ENCODE data around the gene SDHC.
"Not testable (repeated sequence)": the region's sequence is repeated elsewhere in the genome, so short reads cannot be mapped to it uniquely, and the experiment has no call there.

SDHC gene

DNA sequence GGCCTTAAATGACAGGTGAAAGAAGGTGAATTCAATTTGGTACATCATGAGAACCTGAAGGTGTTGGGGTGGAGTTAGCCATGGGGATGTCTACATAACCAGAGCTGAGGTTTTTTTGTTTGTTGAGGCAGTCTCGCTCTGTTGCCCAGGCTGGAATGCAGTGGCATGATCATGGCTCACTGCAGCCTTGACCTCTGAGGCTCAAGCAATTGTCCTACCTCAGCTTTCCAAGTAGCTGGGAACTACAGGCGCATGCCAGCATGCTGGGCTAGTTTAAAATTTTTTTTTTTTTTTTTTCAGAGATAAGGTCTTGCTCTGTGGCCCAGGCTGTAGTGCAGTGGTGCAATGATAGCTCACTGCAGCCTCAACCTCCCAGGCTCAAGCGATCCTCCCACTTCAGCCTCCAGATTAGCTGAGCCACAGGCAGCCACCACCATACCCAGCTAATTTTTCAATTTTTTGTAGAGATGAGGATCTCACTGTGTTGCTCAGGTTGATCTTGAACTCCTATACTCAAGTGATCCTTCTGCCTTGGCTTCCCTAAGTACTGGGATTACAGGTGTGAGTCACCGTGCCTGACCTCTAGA is 2.5 kb upstream of the SDHC start:
- no peak for DNase-seq (ENCODE audit: low spot score)

DNA sequence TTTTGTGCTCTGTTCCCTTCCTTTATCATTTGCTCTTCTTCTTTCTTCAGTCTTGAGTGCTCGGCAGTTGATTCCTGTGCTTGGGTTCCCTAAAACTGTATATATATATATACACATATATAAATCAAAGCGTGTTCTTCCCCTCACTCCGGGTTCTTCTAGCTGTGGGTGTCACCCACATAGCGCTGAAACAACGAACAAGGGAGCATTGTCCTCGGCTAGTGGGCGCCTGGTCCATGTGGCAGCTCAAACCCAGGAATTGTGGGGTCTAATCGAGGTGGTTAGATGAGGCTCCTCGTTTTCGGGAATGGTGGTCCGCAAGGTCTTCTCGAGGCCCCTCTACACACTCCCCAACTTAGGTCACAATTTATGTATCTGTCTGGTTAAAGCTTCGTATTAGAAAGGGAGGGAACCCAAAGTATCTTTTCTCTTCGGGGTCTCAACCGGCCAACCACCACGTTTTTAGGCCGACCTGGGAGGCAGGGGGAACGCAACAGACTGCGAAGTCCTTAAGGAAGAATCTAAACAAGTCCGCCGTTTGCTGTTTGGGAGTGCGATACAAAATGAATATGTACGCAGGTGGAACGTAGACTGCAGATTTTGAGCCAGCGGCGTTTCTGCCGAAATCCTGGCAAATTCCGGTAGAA is 504 bp upstream of the SDHC start:
- peak; percentile 28 for DNase-seq (ENCODE audit: low spot score)

DNA sequence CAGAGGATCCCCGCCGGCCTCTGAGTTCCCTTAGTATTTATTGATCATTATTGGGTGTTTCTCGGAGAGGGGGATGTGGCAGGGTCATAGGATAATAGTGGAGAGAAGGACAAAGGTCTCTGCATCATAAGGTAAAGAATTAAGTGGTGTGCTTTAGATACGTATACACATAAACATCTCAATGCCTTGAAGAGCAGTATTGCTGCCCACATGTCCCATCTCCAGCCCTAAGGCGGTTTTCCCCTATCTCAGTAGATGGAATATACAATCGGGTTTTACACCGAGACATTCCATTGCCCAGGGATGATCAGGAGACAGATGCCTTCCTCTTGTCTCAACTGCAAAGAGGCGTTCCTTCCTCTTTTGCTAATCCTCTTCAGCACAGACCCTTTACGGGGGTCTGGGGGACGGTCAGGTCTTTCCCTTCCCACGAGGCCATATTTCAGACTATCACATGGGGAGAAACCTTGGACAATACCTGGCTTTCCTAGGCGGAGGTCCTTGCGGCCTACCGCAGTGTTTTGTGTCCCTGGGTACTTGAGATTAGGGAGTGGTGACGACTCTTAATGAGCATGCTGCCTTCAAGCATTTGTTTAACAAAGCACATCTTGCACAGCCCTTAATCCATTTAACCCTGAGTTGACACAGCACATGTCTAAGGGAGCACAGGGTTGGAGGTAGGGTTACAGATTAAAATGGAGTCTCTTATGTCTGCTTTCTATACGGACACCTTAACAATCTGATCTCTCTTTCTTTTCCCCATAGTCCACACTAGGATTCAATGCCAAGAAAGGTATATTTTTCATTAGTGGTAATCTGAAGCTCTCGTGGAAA is 1.9 kb downstream of the SDHC start:
- not testable (repeated sequence) for DNase-seq (ENCODE audit: low spot score)

DNA sequence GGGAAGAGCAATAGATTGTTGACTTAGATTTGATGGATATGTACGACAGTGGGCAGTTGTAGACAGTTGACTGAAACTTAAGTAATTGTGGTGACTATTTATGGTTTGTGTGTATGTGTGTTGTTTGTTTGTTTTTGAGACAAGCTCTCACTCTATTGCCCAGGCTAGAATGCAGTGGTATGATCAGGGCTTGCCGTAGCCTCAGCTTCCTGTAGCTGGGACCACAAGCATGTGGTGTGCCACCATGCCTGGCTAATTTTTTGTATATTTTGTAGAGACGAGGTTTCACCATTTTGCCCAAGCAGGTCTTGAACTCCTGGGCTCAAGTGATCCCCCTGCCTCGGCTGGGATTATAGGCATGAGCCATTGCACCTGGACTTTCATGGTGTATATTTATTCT is 9.8 kb downstream of the SDHC start:
- DNase-seq (ENCODE audit: low spot score) = no peak

DNA sequence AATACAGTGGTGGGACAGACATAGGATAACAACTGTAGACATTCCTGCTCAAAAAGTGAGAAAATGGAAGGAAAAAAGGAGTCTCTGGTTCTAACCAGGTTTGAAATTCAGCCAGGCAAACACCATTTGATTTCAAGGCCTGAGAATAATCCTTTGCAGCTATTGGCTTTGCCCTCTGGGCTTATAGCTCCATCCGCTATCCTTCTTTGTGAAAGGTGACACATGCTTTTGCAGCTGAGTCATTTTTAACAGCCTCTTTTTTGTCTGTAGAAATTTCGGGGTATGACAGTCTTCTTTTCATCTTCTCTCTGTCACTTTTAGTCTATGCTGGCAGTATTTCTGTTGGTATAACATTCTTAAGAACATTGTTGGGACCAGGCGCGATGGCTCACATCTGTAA is 16.2 kb downstream of the SDHC start:
- DNase-seq (ENCODE audit: low spot score) = no peak

DNA sequence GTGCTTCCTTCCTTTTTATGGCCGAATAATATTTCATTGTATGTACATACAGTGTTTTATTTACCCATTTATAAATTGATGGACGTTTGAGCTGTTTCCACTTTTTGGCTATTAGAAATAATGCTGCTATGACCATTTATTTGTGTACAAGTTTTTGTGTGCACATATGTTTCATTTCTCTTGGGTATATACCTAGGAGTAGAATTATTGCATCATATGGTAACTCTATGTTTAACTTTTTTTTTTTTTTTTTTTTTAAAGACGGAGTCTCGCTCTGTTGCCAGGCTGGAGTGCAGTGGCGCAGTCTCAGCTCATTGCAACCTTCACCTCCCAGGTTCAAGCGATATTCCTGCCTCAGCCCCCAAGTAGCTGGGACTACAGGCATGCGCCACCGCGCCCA is 19.0 kb downstream of the SDHC start:
- DNase-seq (ENCODE audit: low spot score) = no peak

DNA sequence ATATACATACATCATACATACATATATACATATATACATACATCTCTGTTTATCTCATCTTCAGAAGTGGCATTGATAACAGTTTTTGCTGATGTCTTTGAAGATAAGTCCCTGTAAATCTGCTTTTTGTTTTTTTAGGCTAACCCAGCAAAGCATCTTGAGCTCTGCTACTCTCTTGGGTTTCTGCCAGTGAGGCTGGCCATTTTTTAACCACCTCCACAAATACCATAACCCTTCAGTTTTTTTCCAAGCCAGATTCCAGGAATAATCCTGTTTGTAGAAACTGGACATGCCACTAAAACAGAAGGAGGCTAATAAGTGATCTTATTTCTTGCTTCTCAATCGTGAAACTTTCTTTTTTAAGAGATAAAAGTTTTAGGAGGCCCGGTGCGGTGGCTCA is 21.6 kb downstream of the SDHC start:
- DNase-seq (ENCODE audit: low spot score) = no peak

DNA sequence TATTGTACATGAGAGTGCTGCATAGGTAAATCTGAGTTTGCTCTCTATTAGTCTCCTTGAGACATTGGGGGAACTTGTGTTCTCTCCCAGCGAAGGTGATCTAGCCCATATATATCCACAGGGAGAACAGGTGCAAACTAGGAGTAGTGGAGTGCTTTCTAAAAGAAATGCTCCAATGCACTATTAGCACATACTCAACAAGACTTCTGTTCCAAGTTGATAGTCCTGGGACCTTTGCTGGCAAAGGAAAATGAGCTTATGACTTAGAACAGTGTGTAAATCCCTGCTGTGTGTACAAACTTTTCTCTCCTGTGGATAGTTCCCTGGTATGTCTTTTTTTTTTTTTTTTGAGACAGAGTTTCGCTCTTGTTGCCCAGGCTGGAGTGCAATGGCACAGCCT is 28.0 kb downstream of the SDHC start:
- no peak for DNase-seq (ENCODE audit: low spot score)

DNA sequence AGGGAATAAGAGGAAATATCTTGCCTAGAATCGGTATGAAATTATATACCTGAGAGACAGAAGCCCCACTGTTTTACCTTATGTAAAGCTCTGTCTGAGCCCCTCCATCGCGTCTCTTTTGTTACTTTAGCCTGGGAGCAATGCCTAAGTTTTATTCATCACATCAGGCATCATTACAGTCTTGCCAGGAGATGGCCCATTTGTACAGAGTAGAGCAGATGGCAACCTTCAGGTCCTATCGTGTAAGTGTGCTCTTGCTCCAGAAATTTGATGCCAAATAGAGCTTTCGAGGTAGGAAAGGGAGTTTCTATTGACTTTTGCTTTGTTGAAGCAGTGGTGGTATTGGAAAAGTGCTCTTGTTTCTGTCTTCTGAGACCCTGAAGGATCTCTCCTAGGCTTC is 28.6 kb downstream of the SDHC start:
- DNase-seq (ENCODE audit: low spot score) = no peak

DNA sequence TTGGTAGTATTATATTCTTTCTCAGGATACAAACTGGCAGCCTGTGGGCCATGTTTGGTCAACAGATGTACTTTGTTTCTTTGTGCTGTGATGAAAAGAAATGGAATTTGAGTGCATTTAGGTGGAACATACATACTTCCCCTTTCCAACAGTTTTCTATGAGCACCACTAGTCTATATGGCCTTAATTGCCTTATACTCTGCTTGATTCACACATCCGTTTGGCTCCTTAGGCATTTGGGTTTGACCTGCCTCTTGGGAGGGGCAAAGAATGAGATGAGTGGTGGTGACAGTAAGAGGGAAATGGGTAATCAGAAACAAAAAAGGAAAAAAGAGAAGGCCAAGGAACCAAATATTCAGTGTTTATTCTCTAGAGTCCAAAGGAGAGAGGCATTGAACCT is 36.5 kb downstream of the SDHC start:
- DNase-seq (ENCODE audit: low spot score) = no peak

DNA sequence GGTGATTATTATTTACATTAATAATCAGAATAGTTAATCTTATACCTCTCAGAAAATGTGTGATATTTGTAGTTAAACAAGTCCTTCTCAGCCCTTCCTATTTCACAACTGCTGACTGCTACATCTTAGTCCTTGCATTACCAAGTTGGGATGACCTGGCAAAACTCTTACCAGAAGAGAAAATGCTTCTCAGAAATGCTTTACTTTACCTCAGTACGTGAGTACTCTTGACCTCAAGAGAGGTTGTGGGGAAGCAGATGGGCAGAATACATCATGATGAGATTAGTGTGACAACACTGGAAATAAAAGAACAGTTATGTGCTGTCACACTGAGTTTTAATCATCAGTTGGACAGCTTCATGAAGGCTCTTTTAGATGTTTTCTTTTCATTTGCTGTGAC is 37.3 kb downstream of the SDHC start:
- DNase-seq (ENCODE audit: low spot score) = no peak

- no peak for DNase-seq (ENCODE audit: low spot score)
Measured at GRCh38 chr1:161357073-161357472, 42.9 kb downstream of the SDHC start.

DNA sequence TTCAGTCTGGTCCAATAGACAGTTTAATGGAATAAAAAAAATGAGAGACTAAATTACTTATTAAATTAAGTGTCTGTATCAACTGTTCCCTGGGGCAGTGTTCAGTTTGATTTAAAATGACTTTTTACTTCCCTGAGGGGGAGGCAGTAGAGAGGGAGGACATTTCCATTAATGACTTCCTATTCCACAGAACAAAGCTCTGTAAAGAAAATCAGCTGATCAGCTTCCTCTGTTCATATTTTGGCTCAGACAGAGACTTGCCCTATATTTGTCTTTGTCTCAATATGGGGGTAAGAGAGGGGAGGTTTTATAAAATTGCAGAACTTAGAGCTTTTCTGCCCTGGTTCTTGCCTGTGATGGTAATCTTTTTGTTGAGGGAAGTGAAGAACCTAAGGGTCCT is 45.1 kb downstream of the SDHC start:
- DNase-seq (ENCODE audit: low spot score) = no peak

DNA sequence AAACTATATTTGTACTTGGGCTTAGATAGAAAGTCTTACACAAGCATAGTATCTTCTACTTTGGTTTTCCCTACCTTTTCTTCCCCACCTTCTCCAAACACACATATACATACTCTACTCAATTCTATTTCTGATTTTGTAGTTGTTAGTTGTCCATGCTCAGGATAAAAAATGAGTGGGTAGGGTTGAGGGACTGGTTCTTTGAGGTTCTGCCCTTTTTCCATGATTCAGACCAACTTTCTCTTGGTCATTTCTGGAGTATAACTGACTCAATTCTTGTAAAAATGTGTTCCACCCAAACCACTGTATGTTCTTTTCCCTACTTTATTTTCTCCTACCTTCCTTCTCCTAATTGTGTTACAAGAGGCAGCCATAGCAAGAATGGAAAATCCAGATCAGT is 50.2 kb downstream of the SDHC start:
- no peak for DNase-seq (ENCODE audit: low spot score)

DNA sequence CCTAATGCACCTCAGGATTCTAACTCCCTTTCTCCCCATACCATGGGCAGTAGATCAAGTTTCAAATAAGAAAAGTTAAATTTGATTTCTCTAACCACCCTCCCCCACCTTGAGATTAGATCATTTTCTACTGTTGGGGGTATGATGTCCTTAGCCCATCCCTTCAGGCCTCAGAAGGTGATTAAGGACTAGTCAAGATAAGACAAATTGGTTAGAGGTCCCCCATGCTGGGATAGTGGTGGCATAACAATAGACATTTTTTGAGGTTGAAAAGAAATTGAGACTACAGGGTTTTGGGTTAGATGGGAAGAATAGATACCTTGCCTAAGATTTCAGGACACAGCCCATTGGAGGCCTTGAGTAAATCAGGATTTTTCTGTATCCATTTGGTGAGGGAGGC is 51.0 kb downstream of the SDHC start:
- no peak for DNase-seq (ENCODE audit: low spot score)

DNA sequence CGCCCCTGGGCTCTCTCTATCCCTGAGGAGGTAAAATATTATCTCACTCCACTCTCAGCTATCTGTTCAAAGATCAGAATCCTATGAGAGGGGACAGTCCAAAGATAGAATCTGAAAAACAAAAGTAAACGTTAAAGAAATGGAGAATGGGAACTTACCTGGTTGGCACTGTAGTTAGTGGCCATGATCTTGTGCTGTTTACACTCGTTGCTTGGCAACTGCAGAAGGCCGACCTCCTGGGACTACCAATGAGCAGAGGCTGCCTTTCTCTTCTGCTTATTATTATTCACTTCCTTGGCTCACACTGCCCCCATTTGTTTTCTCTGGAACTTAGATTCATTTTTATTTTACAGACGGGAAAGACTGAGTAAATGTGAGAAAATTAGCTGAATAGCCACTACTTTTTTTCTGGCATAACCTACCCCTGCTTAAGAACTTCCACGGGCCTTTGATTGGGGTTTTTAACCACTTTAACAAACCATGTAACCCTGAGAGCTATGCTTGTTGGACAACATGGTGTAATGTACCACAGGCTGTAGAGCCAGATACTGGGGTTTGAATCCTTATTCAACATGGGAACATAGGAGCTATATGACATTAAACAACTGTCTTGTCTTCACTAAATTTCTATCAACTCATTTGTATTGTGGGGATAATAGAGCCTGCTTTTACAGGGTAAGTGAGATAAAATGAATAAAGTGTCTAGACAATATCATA is 53.7 kb downstream of the SDHC start, which contains the start of gene CFAP126:
Gene CFAP126 (minus strand): TSS at position 193 of the 717 bp plus-strand sequence. CDS start 8 bp downstream, at position 185.
- peak; percentile 87 for DNase-seq (ENCODE audit: low spot score)

- no peak for DNase-seq (ENCODE audit: low spot score)
Measured at GRCh38 chr1:161373442-161373841, 59.3 kb downstream of the SDHC start.

DNA sequence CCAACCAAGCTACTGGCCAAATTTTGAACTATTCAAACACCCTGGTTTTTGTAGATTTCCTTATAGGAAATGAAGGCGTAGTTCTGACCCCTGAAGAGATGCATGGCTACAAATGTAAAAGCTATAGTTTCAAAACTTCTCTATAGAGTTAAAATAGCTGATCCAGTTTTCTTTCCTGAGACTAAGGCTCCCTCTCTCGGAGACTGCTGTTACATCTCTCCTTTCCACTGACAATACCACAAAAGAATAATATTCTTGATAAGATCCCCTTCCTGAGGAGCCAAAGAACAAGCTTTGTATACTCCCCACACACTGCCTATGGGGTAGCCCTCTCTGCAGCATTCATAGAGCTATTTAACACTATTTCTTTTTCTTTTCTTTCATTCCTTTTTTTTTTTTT is 60.2 kb downstream of the SDHC start:
- peak; percentile 43 for DNase-seq (ENCODE audit: low spot score)

DNA sequence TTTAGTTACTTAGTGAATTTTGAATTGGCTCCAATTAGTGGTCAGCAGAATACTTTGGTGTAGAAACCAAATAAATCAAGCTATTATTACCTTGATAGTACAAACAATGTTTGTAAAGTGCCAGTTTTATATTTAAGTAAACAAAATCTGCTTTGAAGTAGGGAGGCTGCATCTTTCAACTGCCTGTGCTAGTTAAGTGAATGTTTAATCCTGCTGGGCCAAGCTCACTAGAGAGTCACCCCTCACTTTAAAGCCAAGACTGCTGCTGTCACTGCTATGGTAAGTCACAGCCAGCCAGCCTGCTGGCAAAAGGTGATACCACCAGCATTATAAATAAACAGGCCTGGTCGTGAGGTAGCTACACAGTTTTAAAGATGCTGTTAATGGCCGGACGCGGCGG is 63.8 kb downstream of the SDHC start:
- no peak for DNase-seq (ENCODE audit: low spot score)

- DNase-seq (ENCODE audit: low spot score) = no peak
Measured at GRCh38 chr1:161379071-161379470, 64.9 kb downstream of the SDHC start.

DNA sequence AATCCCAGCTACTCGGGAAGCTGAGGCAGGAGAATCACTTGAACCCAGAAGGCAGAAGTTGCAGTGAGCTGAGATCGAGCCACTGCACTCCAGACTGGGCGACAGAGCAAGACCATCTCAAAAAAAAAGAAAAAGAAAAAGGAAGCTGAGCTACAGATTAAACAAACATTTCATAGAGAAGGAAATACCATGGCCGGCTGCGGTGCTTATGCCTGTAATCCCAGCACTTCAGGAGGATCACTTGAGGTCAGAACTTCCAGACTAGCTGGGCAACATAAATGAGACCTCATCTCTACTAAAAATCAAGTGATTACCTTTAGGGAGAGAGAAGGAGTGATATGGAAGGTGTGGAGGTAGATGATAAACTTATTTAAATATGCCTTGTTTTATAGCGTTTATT is 67.5 kb downstream of the SDHC start:
- no peak for DNase-seq (ENCODE audit: low spot score)

DNA sequence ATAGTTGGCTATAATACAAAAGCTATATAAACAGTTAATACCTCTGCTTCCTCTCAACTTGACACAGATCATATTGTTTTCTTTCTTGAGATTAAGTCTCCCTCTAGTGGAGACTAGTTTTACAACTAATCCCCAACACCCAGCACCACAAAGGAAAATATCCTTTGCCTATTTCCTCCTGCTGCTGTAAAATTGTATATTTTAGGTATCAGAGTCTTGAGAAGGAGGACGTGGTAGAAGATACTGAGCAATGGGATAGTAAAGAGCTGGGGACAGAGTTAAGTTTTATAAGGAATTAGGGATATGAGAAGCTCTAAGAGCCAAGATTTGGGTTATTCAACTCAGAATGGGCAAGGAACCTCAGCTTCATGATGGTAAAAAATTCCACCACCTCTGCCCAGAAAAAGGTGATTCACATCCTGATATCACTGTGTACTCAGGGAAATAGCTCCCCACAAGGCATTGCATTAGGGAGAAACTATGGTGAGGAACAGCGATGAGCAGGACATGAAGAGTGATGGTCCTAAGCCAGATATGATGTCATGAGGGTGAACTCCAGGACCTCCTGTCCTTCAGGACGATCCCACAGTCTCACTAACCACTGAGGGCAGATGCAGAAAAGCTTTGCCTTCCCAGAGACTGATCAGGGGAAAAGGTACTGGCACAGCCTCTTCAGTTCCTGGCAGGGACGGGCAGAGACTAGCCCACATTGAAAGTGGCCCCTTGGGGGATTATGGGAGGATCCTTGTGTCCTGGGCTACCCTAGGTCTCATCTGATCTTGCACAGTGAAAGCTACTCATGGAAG is 68.2 kb downstream of the SDHC start:
- DNase-seq (ENCODE audit: low spot score) = peak; percentile 60
